ENCODE data around the gene OBSCN. TPM values are rescaled to one million over a fixed set of nuclear protein-coding genes. Genes with fewer than 3 reads are reported as not detected.
"Not testable (repeated sequence)": the region's sequence is repeated elsewhere in the genome, so short reads cannot be mapped to it uniquely, and the experiment has no call there.

The OBSCN gene
- polyA plus RNA-seq, 3 donors: 31.3 to 43.8 (median 35.6) TPM

DNA sequence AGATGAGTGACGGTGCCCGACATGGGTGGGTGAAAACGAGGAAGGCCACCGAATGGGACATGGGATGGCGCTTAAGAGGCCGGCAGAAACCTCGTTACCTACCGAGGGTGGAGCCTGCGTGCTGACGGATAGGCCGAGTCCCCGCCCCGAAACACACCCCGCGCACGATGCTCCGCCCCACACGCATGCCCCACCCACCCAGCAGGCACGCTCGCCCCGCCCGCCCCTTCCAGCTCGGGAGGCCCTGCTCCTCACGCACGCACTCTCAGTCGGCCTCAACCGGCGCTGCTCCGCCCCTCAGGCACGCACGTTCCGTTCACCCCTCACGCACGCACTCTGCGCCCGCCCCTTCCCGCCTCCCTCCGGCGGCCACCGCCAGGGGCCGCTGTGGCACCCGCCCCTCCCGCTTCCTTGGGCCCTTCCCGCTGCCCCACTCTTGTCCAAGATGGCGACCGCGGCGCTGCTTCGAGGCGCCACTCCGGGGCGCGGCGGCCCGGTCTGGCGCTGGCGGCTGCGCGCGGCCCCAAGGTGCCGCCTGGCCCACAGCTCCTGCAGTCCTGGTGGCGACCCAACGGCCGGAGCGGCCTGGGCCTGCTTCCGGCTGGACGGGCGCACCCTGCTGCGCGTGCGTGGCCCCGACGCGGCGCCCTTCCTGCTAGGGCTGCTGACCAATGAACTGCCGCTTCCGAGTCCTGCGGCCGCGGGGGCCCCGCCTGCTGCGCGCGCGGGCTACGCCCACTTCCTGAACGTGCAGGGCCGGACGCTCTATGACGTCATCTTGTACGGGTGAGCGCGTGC is 42.3 kb upstream of the OBSCN start, which contains the start of gene IBA57:
Gene IBA57 (plus strand): TSS at position 433 of the 798 bp plus-strand sequence. CDS start 13 bp downstream, at position 446.
- peak; percentile 89 to 97 (median 96) for DNase-seq (ENCODE audit: extremely low read depth in 1 of 11, low read depth in 9 of 11, low spot score in 4 of 11)

GRCh38 chr1:228166170-228166936 is 41.5 kb upstream of the OBSCN start:
- peak in 3 of 11 donors; percentile 44 to 49 (median 48) for DNase-seq (ENCODE audit: extremely low read depth in 1 of 11, low read depth in 9 of 11, low spot score in 4 of 11)

DNA sequence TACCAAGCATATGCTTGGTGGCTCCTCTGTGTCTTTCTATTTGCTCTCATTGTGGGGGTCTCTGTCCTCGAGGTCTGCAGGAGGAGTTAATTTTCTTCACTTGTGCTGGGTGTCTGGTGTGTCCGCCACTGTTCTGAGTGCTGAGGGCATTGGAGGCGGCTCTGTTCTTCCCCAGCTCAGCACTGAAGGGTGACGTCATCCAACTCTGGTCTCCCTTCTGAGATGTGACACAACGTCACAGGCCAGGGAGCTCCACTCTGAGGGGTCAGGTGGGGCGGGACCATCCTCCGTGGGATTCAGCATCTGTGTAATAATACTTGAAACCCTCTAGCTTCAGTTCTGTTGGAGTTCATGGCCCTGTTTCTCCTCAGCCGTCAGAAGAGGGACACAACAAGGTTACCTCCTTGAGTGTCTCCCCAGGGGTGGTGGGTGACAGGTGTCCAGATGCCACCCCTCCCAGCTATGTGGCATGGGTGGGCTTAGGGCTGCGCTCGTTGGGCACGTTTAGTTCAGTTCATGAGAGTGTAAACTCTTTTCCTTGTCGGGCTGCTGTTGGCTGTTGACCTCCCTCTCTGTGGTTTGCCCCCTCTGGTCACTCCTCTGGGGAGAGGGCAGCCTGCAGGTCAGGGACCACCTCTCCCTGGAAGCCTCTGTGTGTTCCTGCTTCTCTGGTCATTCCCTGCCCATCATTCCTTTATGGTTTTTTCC is 39.1 kb upstream of the OBSCN start:
- no peak for DNase-seq (ENCODE audit: extremely low read depth in 1 of 11, low read depth in 9 of 11, low spot score in 4 of 11)

DNA sequence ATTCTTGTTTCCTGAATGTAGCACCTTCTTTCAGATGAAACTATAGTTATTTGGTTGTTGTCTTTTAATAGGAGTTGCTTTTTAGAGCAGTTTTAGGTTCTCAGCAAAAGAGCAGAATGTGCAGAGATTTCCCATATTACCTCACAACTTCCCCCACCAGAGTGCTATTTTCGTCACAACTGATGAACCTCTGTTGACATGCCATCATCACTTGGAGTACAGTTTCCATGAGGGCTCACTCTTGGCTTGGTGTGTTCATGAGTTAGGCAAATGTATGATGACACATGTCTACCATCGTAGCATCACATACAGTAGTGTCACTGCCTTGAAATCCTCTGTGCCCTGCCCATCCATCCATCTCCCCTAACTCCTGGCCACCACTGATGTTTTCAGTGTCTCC is 38.5 kb upstream of the OBSCN start:
- DNase-seq (ENCODE audit: extremely low read depth in 1 of 11, low read depth in 9 of 11, low spot score in 4 of 11): no peak

- no peak for DNase-seq (ENCODE audit: extremely low read depth in 1 of 11, low read depth in 9 of 11, low spot score in 4 of 11)
Observed at GRCh38 chr1:228170666-228171065, 37.2 kb upstream of the OBSCN start.

GRCh38 chr1:228171221-228171891 is 36.5 kb upstream of the OBSCN start:
- DNase-seq (ENCODE audit: extremely low read depth in 1 of 11, low read depth in 9 of 11, low spot score in 4 of 11): no peak

- no peak for DNase-seq (ENCODE audit: extremely low read depth in 1 of 11, low read depth in 9 of 11, low spot score in 4 of 11)
Observed at GRCh38 chr1:228172591-228173527, 35.0 kb upstream of the OBSCN start.

DNA sequence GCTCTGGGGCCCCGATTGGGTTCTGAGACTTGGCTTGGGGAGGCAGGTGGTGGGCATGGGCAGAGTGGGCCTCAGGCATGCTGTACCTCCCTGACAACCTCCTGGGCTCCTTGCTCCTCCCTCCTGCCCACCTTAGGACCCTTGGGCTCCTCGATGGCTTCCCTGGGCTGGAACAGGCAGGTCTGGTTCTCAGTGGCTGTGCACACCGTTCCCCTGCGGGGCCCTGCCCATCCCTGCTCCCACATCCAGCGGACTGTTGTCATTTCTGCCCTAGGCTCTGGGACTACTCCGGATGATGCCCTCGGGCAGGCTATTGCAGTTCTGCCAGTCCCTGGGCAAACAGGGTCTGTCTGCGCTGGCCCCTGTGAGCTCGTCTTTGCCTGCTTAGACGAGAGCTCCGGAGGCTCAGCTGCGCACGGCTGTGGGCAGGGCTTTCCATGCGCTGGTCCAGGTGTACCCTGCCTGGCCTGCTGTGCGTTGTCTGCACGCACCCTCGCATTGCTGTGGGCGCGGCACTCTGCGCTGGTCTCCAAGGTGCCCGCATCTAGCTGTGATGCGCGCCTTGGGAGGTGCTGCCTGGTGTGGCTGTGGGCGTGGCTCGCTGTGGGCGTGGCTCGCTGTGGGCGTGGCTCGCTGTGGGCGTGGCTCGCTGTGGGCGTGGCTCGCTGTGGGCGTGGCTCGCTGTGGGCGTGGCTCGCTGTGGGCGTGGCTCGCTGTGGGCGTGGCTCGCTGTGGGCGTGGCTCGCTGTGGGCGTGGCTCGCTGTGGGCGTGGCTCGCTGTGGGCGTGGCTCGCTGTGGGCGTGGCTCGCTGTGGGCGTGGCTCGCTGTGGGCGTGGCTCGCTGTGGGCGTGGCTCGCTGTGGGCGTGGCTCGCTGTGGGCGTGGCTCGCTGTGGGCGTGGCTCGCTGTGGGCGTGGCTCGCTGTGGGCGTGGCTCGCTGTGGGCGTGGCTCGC is 34.0 kb upstream of the OBSCN start:
- not testable (repeated sequence) for DNase-seq (ENCODE audit: extremely low read depth in 1 of 11, low read depth in 9 of 11, low spot score in 4 of 11)

GRCh38 chr1:228174482-228175315 is 33.1 kb upstream of the OBSCN start:
- DNase-seq (ENCODE audit: extremely low read depth in 1 of 11, low read depth in 9 of 11, low spot score in 4 of 11): no peak

DNA sequence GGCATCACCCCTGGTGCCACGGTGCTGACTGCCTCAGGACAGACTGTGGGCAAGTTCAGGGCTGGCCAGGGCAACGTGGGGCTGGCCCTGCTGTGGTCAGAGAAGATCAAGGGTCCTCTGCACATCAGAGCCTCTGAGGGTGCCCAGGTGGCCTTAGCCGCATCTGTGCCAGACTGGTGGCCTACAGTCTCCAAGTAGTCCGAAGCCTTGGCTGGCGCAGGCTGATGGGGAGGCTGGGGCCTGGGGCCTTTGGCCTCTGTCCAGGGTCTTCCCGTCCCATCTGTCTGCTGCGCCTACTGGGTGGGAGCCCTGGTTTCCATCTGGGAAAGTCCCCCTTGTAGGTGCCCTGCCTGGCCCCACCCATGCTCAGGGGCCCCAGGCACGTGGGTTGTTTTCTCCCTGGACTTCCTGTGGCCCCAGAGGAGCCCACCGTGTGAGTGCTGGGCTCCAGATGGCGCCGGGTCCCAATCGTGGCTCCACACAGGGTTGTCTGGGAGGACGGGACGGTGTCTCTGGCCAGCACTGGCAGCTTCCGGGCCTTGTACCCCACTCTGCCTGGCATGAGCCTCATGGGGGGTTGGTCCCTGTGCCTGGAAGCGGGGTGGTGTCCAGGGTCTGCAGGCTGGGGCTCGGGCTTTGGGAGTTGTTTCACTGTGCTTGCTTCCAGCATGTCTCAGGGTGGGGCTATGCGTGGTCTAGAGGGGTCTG is 32.4 kb upstream of the OBSCN start:
- no peak for DNase-seq (ENCODE audit: extremely low read depth in 1 of 11, low read depth in 9 of 11, low spot score in 4 of 11)

- DNase-seq (ENCODE audit: extremely low read depth in 1 of 11, low read depth in 9 of 11, low spot score in 4 of 11): no peak
Observed at GRCh38 chr1:228176024-228176395, 31.8 kb upstream of the OBSCN start.

GRCh38 chr1:228176461-228177182 is 31.2 kb upstream of the OBSCN start:
- no peak for DNase-seq (ENCODE audit: extremely low read depth in 1 of 11, low read depth in 9 of 11, low spot score in 4 of 11)

DNA sequence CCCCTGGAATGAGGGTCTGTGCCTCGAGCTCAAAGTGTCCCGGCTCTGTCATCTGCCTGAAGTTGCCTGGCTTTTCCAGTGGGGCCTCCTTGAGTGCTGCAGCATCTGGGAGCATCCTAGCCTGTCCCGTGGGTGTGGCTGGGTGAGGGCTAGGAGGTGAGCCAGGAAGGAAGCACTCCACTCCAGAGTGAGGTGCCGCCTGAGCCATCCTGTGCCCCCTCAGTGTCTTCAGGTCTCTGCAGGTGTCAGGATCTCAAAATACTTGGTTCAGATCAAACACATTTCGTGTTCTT is 30.7 kb upstream of the OBSCN start:
- DNase-seq (ENCODE audit: extremely low read depth in 1 of 11, low read depth in 9 of 11, low spot score in 4 of 11): no peak

GRCh38 chr1:228177721-228178710 is 29.8 kb upstream of the OBSCN start:
- no peak for DNase-seq (ENCODE audit: extremely low read depth in 1 of 11, low read depth in 9 of 11, low spot score in 4 of 11)
